GM19467 (cell line): ENCODE measurements around the gene DNAH17.

Source experiments
- ATAC-seq: cut with Tn5 transposase; IDR thresholded peaks from one replicate; pipeline ENCODE4 v1.9.1; 2021; ENCODE audit warnings: mild to moderate bottlenecking, moderate library complexity; ENCODE audit not compliant: unreplicated experiment

The DNAH17 gene

GRCh38 chr17:78498848-78499247 lies 78.3 kb downstream of the DNAH17 start:
- no peak for ATAC-seq

- ATAC-seq, result no peak
Measured at GRCh38 chr17:78497115-78497540, 80.1 kb downstream of the DNAH17 start.

GRCh38 chr17:78496311-78496710 lies 80.9 kb downstream of the DNAH17 start:
- ATAC-seq, result no peak

- ATAC-seq, result no peak
Measured at GRCh38 chr17:78495634-78496033, 81.6 kb downstream of the DNAH17 start.

GRCh38 chr17:78494696-78495330 lies 82.4 kb downstream of the DNAH17 start:
- no peak for ATAC-seq

GRCh38 chr17:78493853-78494695 lies 83.1 kb downstream of the DNAH17 start:
- no peak for ATAC-seq

- no peak for ATAC-seq
Measured at GRCh38 chr17:78493450-78493849, 83.7 kb downstream of the DNAH17 start.

GRCh38 chr17:78492116-78492799 lies 84.9 kb downstream of the DNAH17 start:
- no peak for ATAC-seq

GRCh38 chr17:78491236-78492115 lies 85.7 kb downstream of the DNAH17 start:
- no peak for ATAC-seq

- ATAC-seq, result no peak
Measured at GRCh38 chr17:78490673-78491072, 86.5 kb downstream of the DNAH17 start.

GRCh38 chr17:78490156-78490555 lies 87.0 kb downstream of the DNAH17 start:
- ATAC-seq, result no peak

- ATAC-seq, result no peak
Measured at GRCh38 chr17:78488867-78489634, 88.1 kb downstream of the DNAH17 start.

- ATAC-seq, result no peak
Measured at GRCh38 chr17:78488156-78488555, 89.0 kb downstream of the DNAH17 start.

- no peak for ATAC-seq
Measured at GRCh38 chr17:78486946-78487680, 90.1 kb downstream of the DNAH17 start.

- no peak for ATAC-seq
Measured at GRCh38 chr17:78486228-78486802, 90.9 kb downstream of the DNAH17 start.

- ATAC-seq, result no peak
Measured at GRCh38 chr17:78485290-78486168, 91.7 kb downstream of the DNAH17 start.

- ATAC-seq, result no peak
Measured at GRCh38 chr17:78484271-78485246, 92.6 kb downstream of the DNAH17 start.
